HepG2 (cell line): Measurements from ENCODE around the gene ZBTB45. TPM values are rescaled to one million over a fixed set of nuclear protein-coding genes. Genes with fewer than 3 reads are reported as not detected.
A peak's percentile ranks its signal among the peaks of the same experiment; 100 is the strongest.

Experiments used
- BRCA1 ChIP-seq: sonication (generic); formaldehyde crosslinking; IDR thresholded peaks from 2 replicates; pipeline ENCODE4 v1.4.0; 2020; ENCODE audit warnings: missing genetic modification reagents
- E2F5 ChIP-seq: sonication (generic); formaldehyde crosslinking; conservative IDR thresholded peaks from 2 replicates; pipeline ENCODE4 v1.4.0; 2020; ENCODE audit warnings: missing genetic modification reagents
- GPBP1L1 ChIP-seq: sonication (generic); formaldehyde crosslinking; IDR thresholded peaks from 2 replicates; pipeline ENCODE4 v1.5.0; 2020; ENCODE audit warnings: mild to moderate bottlenecking, missing genetic modification reagents
- HIC2 ChIP-seq: sonication (generic); formaldehyde crosslinking; IDR thresholded peaks from 2 replicates; pipeline ENCODE4 v1.9.0; 2022; ENCODE audit warnings: low read depth, missing genetic modification reagents
- HOXA3 ChIP-seq: sonication (generic); formaldehyde crosslinking; IDR thresholded peaks from 2 replicates; pipeline ENCODE4 v1.5.0; 2020; ENCODE audit warnings: missing genetic modification reagents
- KDM6A ChIP-seq: IDR thresholded peaks from 2 replicates; pipeline ENCODE4 v1.6.1; 2016; ENCODE audit warnings: low read depth
- MED13 ChIP-seq: sonication (generic); formaldehyde crosslinking; IDR thresholded peaks from 2 replicates; pipeline ENCODE4 v1.5.0; 2020; ENCODE audit warnings: missing genetic modification reagents
- NONO ChIP-seq, 2 experiments: fragments of 450-650 bp in 1 of 2; sonication (generic) in 1 of 2; formaldehyde crosslinking in 1 of 2; IDR thresholded peaks in 1 of 2; conservative IDR thresholded peaks in 1 of 2; 2 replicates each; pipeline versions ENCODE4 v1.6.1 to v1.8.0; 2017 to 2022; ENCODE audit warnings: mild to moderate bottlenecking in 1 of 2, missing genetic modification reagents in 1 of 2, moderate library complexity in 1 of 2
- PITX1 ChIP-seq: sonication (generic); formaldehyde crosslinking; IDR thresholded peaks from 2 replicates; pipeline ENCODE4 v1.5.1; 2020; ENCODE audit warnings: mild to moderate bottlenecking, missing genetic modification reagents
- SALL1 ChIP-seq: sonication (generic); formaldehyde crosslinking; IDR thresholded peaks from 2 replicates; pipeline ENCODE4 v1.8.0; 2022; ENCODE audit warnings: mild to moderate bottlenecking, missing genetic modification reagents
- TOE1 ChIP-seq: sonication (generic); formaldehyde crosslinking; IDR thresholded peaks from 2 replicates; pipeline ENCODE4 v1.4.0; 2020; ENCODE audit warnings: mild to moderate bottlenecking, missing genetic modification reagents
- ZBTB49 ChIP-seq: sonication (generic); formaldehyde crosslinking; IDR thresholded peaks from 2 replicates; pipeline ENCODE4 v1.4.0; 2020; ENCODE audit warnings: missing genetic modification reagents, borderline replicate concordance
- ZEB1 ChIP-seq: IDR thresholded peaks from 2 replicates; pipeline ENCODE4 v1.6.1; 2012; ENCODE audit warnings: mild to moderate bottlenecking, low read depth, inconsistent platforms; ENCODE audit not compliant: insufficient replicate concordance
- ZNF10 ChIP-seq: sonication (generic); formaldehyde crosslinking; IDR thresholded peaks from 2 replicates; pipeline ENCODE4 v1.4.0; 2020; ENCODE audit warnings: mild to moderate bottlenecking, low read depth, missing genetic modification reagents, borderline replicate concordance
- ZNF124 ChIP-seq: sonication (generic); formaldehyde crosslinking; IDR thresholded peaks from 2 replicates; pipeline ENCODE4 v1.4.0; 2020; ENCODE audit warnings: missing genetic modification reagents
- ZNF235 ChIP-seq: sonication (generic); formaldehyde crosslinking; IDR thresholded peaks from 2 replicates; pipeline ENCODE4 v1.8.1; 2023; ENCODE audit warnings: mild to moderate bottlenecking, missing genetic modification reagents, borderline replicate concordance
- ZNF282 ChIP-seq: fragments of 450-650 bp; IDR thresholded peaks from 2 replicates; pipeline ENCODE4 v1.6.1; 2018; ENCODE audit not compliant: partially characterized antibody
- ZNF607 ChIP-seq: sonication (generic); formaldehyde crosslinking; IDR thresholded peaks from 2 replicates; pipeline ENCODE4 v1.5.1; 2020; ENCODE audit warnings: missing genetic modification reagents, mild to moderate bottlenecking, borderline replicate concordance
- ZNF788 ChIP-seq: sonication (generic); formaldehyde crosslinking; IDR thresholded peaks from 2 replicates; pipeline ENCODE4 v1.5.0; 2020; ENCODE audit warnings: mild to moderate bottlenecking, missing genetic modification reagents, borderline replicate concordance
- ZSCAN31 ChIP-seq: sonication (generic); formaldehyde crosslinking; IDR thresholded peaks from 2 replicates; pipeline ENCODE4 v1.5.0; 2020; ENCODE audit warnings: low read depth, mild to moderate bottlenecking, missing genetic modification reagents
- polyA plus RNA-seq, 8 experiments: library from polyadenylated mRNA; depleted of rRNA in 3 of 8; stranded (reverse) in 7 of 8; unstranded in 1 of 8; fragments of >200 nt; fragmentation: Illumina TruSeq in 4 of 8; extraction: Trizol in 4 of 8; gene quantifications; 2 replicates each; pipeline versions ENCODE4 v1.2.1 to v1.2.3, GENCODE V29; 2011 to 2016; ENCODE audit warnings: low read depth in 4 of 8, missing spikeins in 1 of 8, mixed read lengths in 1 of 8; ENCODE audit not compliant: insufficient read depth in 1 of 8
- total RNA-seq, 5 experiments: library from RNA; depleted of rRNA; stranded (reverse); fragments of >200 nt; fragmentation: Illumina TruSeq; extraction: Trizol; gene quantifications; 2 replicates each; pipeline ENCODE4 v1.2.3, GENCODE V29; 2016; ENCODE audit warnings: low read depth in 1 of 5

ZBTB45 gene
- total and polyA plus RNA-seq, 2 of the 13 experiments (the other 11 are each of a cell fraction or from before 2014, with no cell fraction given) = 3.0 to 3.7 TPM

GRCh38 chr19:58558623-58559274 lies 39.1 kb upstream of the ZBTB45 start (continued):
- TF ChIP-seq HIC2 (CRISPR knock-in tag) (peak; percentile 7; the same call in 1 of the 2 replicates), NONO (IDR thresholded peaks at IDR 0.05) (no peak), NONO (CRISPR knock-in tag; conservative IDR thresholded peaks at IDR 0.05) (peak; percentile 94), ZNF10 (CRISPR knock-in tag) (no peak), E2F5 (peak; percentile 39; the same call in 1 of the 2 replicates), ZBTB49 (CRISPR knock-in tag) (no peak), MED13 (peak; percentile 71; the same call in 1 of the 2 replicates), ZNF607 (CRISPR knock-in tag) (peak; percentile 10; the same call in 1 of the 2 replicates), ZEB1 (no peak), ZNF235 (CRISPR knock-in tag) (no peak), ZSCAN31 (CRISPR knock-in tag) (peak; percentile 85; the same call in 1 of the 2 replicates), SALL1 (CRISPR knock-in tag) (peak; percentile 66), ZNF788 (CRISPR knock-in tag) (peak; percentile 87; the same call in 1 of the 2 replicates), ZNF124 (peak; percentile 57; the same call in 1 of the 2 replicates), KDM6A (CRISPR knock-in tag) (no peak), TOE1 (no peak; the same call in 1 of the 2 replicates), HOXA3 (CRISPR knock-in tag) (peak; percentile 98), BRCA1 (CRISPR knock-in tag) (peak; percentile 84; the same call in 1 of the 2 replicates), PITX1 (peak; percentile 35), ZNF282 (no peak), GPBP1L1 (CRISPR knock-in tag) (no peak)
